NCI-H446 (cell line): Measurements from ENCODE around the gene ATXN7.

Source experiments
- DNase-seq, 2 experiments: peaks; one replicate each; lab custom pipeline; 2025; lab: John Stamatoyannopoulos, UW

ATXN7 gene

DNA sequence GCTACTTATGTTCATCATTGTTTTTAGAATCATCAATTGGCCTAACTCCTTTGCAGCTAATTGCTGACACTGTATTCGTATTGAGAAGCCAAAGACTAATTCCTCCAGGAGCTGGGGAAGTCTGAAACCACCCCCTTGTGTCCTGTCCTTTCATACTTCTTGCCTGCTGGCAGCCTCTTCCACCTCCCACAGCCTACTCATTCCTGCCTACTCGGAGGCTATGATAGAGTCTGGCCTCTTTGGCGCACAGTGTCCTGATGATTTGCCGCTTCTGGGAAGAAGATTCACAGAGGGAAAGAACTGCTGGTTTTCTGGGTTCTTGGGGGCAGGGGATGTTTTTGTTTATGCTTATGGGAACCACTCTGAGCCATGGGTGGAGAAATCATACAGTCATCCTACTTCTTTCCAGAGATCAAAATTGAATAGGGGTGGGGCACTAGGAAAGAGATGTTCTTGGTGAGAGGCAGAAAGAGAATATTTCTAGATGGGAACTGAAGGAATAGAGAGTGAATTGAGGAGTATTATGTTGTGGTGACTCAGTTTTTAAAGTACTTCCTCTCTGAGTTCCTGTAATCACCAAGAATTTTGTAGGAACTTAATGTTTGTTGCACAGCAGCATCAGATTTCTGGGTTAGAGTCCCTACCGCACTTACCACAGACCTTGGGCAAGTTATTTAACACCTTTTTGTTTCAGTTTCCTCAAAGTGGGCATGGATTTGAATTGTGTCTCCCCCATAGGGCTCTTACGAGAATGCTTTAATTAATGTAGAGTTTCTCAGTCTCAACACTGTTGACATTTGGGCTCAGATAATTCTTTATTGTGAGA, 70.6 kb downstream of the ATXN7 start:
- DNase-seq: no peak

DNA sequence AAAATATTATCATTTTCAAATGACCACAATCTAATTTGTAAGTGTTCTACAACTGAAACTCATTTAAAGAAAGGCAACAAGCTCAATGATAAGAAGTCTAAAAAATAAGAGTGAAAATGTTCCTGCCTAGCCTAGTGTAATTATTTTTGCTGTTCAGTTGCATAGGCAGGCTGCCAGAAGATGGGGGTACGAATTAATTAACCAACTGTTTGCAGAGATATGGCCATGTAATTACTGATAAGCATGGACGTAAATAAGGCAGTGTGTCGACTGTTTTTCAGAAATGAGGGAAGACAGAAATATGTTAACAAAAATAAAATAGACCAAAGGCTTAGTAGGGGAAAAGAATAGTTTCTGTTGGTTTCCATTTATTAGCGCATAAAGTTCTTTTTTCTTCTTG, 73.3 kb downstream of the ATXN7 start:
- DNase-seq: no peak

DNA sequence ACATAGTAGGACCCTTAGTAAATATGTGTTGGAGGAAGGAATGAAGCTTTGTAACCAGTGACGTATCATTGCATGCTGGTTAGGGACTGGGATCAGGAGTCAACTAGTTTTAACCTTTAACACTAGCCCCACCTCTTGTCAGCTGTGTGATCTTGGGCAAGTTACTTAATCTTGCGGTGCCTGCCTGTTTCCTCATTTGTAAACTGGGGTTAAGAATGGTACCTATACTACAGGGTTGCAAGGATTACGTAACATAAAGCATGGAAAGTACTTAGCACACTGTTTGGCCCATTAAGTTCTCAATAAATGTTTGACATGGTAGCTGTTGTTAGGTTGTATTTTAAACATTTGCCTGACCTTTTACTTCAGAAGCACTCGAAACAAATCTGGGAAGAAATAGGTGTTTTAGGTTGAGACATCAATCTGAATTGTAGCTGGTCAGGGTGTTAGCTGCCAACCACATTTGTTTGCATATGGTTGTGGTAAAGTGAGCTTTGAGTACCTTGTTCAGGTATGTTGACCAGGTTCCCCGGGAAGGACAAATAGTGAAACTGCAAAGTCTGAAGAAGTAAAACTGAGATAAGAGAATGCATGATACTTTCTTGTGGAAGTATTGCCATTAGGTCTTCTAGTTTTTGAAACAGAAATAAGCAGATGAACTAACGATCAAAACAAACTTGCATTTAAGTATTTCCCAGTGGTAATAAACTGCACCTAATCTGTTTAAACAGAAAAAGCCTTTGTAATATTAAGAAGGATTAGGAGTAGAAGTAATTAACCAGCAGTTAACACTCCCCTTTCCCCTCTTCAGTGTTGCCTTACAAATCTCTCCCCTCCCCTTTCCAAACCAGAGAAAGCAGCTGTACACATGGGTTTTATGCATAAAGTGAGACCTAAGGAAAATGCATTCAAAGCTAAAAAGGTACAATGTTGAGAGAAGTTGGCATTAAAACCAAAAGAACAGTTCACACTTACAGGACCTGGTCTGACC, 74.3 kb downstream of the ATXN7 start:
- no peak for DNase-seq

DNA sequence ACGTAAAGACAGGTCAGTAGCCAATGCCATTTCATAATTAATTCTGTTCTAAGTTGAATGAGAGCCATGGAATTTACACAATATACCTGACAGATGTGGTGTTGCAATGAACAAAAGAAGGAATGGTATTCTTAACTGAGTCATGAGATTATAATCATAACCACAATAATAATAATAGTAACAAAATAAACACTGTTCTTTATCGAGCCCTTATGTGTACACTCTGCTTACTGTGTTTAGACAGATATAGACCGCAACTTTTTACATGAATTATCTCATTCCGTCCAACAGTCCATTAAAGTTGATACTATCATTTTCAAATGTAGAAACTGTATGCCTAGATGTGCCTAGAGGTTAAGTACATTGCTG, 76.7 kb downstream of the ATXN7 start:
- no peak for DNase-seq

DNA sequence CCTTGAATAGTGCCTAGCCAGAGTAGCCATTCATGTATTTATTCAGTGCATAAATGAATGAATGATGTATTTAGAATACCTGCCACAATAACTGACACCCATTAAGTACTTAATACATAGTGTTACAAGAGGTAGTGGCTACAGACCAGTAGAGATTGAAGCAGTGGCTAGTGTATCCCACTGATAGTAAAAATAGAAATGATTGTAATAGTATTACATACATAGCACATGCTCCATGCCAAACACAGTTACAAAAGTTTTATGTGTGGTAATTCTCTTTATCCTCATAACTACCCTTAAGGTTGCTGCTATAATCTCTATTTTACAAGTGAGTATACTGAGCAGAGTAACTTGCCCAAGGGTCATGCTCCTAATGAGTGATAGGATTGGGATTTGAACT, 78.9 kb downstream of the ATXN7 start:
- no peak for DNase-seq

DNA sequence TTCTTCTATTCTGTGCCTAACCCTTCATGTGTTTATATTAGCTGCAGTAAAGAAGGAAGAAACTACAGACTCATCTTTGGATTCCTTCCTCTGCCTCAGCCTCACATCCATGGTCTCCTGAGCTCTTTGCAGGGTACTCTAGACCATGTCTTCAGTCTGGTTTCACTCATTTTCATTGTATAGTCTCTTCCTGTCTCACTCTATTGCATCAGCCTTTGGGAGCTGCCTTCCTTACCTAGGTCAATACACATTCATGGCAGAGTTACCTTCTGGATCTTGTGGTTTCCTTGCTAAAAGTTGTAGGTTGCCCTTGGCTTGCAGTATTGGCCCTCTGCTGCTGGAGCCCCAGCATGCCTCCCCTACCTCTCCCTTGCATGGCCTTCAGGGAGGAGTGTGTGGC, 80.0 kb downstream of the ATXN7 start:
- no peak for DNase-seq

DNA sequence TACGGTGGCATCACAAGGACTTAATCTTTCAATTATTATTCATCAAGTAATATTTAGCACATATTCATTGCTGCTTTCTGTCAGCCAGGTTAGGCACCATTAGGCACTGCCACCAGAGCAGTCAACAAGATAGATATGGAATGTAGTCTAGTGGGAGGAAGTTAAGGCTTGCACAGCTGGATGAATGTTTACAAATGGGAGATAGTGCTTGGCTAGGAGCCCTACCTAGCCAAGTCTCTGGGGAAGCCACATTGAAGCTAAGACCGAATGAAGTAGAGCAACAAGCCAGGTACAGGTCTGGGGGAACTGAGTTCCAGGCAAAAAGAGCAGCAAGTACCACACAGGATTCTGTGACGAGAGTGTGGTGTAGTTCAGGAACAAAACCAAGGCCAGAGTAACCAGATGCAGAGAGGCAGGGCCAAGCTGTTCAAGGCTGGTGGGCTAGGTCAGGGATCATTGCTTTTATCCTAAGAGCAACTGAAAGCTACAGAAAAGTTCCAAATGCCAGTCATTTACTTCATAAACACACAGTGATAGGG, 82.0 kb downstream of the ATXN7 start:
- DNase-seq: no peak

DNA sequence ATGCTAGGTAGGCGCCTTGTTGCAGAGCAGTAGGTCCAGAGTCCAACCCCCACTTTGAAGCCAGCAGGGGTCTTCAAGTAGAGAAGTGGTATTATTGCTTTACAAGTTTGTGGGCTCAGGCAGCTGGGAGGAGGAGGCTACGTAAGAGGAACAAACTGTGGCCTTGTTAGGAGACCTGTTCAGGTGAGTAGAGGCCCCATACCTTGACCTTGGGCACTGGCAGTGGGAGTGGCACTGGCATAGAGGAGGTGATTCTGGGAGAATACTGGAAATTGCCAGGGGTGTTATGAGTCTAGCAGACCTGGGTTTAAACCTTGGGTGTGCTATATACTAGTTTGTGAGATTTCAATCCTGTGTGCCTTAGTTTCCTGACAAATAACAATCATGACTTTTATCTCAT, 83.1 kb downstream of the ATXN7 start:
- no peak for DNase-seq

DNA sequence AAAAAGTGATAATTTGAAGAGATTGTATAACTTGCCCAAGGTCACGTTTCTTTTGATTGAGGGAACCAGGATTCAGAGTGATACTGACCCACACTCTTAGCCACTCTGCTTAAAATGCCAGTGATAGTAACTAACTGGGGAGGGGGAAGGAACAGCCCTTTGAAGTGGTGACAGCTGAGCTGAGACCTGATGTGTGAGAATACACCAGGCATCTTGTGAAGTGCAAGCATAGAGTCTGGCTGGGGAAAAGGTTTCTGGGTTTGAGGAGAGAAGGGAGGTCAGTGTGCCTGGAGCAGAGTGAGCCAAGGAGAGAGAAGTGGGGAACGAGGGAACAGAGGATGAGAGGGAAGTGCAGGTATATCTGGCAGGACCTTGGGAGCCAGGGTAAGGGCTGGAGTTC, 83.9 kb downstream of the ATXN7 start:
- DNase-seq: no peak

DNA sequence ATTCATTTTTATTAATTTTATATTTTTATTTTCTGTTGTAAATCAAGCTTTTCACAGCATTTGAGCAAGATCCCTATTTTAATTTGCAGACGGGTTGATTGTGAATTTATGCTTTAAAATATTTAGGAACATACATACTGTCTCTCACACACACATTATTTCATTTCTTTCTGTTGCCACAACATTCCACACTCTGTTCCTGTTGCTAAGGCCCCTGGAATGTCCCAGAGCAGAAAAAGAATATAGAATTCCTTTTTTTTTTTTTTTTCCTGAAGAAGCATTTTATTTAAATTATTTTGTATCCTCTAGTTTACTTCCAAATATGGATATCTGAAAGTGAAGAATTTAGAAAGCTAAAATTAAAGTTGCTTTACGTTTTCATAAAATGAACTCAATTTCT, 85.3 kb downstream of the ATXN7 start:
- DNase-seq: no peak

DNA sequence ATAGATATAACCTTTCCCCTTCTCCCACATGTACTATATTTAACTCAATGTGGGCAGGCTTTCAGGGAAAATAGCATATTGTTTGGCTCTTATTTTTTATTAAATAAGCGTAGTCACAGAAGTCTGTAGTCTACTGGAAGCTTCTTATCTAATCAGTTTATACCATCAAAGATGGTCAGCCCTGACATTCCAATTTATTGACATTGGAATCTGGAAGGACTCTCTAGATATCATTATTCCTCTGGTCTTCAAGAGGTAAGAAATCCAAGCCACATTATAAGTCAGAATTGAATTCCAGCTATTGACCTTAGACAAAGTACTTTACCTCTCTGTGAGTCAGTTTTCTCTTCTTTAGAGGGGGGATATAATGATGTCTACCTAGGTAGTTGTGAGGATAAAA, 87.0 kb downstream of the ATXN7 start:
- DNase-seq: no peak

DNA sequence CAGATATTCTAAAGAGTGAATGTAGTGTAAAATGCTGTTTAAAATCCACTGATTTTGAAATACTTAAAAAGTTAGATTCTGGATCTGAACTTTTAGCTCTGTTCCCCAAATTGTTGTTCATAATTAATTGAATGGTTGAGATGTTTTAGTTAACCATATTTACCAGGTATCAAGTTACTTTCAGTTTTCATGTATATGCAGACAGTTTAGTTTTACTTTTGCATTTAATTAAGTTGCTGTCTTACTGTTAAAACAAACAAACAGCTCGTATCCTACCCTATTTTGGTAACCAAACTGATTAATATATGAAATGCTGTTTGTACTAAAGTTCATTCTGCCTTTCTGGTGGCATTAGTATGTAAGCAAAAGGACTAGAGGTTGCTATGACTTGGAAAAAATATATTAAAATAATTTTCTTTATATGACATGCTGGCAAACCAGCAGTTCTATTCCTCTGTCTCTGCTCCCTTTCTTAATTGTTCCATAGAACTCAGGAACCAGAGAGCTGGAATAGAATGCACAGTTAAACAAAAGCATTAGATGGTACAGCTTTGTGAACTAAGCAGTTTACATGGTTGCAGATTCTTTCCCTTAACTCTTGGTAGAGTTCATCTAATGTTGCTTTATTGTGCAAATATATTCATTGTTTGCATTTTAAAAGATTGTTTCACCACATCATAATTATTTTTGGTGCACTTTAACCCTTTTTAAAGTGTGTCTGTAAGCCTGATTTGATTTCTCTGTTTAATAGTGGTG, 88.0 kb downstream of the ATXN7 start:
- no peak for DNase-seq

DNA sequence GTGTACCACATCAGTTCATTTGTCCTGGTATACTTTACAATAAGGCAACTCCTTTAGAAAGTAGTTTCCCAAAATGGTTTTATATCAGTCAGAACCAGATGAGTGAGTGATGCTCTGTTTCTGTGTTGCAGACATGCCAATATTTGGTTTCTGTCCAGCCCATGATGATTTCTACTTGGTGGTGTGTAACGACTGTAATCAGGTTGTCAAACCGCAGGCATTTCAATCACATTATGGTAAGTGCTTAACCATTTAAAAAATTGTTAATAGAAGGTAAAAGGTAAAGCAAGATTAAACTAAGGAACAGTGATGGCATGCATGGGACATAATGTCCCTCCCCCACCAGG, 88.6 kb downstream of the ATXN7 start:
- no peak for DNase-seq

DNA sequence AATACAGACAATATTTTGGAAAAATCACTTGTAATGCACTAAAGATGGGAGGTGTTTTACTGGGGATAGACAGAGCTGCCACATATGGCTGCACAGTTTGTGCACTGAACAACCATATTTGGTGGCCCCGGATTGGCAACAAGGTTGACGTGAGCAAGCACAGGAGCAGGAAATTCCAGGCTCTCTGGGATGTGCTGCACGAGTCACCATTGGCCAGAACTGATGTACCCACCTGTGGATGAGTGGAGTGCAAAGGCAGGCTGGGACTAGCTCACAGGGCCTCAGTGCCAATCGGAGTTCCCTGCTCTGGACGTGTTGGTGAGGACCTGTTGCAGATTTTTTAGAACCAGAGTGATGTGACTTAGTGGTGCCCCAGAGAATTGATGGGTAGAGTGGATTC, 90.5 kb downstream of the ATXN7 start:
- no peak for DNase-seq

DNA sequence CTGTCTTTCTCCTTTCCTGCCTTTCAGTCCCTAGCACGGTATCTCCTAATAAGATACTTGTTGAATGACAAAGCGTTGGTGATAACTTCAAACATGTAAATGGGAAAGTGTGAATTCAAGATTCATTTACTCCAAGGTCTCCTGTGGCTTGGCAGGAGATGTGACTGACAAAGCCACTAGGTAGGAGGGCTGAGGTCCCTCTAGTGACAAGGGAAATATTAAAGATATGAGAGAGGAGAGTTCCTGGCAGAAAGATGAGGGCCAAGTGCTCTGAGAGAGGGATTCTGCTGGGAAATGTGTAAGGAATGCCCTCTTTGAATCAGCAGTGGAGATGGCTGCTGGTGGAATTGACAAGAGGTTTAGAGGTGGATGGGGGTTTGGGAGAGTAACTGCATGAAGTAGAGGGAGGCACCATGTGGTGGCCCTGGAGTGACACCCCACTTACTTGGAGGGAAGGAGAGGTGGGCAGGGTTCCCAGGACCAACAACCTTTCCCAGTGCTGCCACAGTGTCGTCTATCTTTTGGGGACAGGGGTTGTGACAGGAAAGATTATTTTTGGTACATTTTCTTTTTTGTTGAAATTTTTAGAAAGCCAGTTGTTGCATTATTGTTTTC, 91.5 kb downstream of the ATXN7 start:
- no peak for DNase-seq

DNA sequence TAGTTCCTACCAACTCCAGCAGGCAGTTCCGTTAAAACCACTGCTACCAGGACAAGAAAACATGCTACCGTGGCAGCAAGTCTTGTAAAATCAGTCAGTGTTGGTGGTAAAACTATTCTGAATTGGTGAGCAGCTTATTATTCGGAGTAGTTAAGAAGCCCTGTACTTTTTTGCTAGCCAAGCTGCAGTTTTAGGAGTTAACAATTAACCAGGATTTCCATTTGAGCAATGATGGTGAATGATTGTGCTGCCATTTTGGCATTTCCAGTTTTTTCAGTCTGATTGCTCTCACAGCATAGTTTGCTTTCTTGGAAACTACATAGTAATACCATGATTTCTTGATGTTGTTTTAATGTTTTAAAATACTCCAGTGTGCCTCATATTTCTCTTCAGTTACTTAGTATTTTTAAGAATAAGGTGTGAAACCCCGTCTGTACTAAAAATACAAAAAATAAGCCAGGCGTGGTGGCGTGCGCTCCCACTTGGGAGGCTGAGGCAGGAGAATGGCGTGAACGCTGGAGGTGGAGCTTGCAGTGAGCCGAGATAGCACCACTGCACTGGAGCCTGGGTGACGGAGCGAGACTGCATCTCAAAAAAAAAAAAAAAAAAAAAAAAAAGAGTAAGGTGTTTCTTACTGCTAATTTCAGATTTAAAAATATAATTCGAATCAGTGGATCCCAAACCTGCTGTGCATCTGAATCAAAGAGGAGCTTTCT, 92.3 kb downstream of the ATXN7 start:
- DNase-seq: no peak

DNA sequence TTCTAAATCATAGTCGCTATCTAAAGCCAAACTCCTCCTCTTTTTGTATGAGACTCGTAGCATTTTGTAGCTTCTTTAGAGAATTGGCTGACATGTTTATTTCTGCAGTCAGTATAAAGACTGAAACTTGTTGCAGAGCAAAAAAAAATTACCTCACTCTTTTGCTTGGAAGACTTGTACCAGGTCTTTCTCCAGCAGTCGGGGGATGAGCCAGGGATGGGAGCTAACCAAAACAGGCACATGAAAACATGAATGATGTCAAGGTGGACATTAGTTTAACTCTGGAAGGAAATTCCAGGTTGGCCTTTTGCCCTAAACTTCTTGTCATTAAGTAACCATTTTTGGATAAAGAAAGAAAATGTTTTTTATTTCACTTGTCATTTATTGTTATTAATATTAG, 95.5 kb downstream of the ATXN7 start:
- no peak for DNase-seq

DNA sequence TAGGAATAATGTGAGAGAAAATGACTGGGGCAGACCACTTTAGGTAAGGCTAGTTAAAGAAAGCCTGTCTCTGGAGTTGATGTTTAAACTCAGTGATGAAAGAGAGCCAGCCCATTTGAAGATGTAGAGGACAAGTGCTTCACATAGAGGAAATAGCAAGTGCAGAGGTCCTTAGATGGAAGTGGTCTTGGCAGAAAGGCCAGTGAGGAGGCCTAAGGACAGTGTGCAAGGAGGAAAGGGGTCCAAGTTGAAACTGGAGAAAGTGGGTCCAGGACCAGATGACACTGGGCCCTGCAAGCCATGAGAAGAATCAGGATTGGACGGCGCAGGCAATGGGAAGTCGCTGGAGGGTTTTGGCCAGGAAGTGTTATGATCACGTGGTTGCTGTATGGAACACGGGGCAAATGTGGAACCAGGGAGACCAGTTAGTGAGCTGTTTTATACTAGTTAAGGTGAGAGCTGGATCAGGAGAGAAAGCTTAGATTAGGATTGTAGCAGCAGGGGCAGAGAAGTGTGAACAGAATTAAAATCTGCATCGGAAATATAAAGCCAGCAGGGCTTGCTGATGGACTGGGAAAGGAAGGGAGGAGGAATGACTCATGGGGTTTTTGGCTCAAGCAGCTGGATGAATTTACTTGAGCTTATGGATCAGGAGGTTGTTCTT, 96.5 kb downstream of the ATXN7 start:
- DNase-seq: peak; percentile 57 to 64

DNA sequence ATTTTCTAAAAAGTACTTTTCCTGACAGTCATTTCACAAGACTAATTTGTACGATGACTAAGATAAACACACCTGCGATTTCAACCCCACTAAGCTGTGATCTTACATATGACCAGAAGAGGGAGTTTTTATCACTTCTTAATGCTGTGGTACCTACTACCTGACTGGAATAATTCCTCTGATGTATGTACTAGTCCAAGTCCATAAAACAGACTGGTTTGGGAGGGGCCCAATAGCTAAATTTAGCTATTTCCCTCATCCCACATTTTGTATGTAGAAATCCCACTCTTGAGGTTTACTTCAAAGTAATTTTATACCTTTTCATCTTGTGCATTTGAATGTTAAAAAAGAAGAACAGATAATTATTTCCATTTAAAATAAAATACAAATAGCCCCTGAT, 98.2 kb downstream of the ATXN7 start:
- peak in 1 of 2 experiments; percentile 4 for DNase-seq

DNA sequence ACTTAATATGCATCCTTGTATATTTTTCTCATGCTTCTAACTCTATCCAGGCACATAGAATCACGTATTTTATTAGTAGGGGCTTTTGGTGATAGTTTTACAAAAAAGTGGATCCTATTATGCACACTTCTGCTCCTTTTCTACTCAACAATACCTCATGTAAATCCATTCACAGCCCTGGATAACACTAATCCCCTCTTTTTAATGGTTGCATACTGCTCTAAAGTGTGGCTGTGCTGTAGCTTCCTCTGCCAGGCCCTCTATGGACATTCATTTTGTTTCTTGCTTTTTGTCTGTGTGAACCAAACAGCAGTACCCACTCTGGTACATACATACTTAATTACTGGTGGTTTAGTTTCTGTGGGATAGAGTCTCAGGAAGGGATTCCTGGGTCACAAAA, 99.8 kb downstream of the ATXN7 start:
- DNase-seq: no peak
